ENCODE data around the gene ATP2A3.

ATP2A3 gene

DNA sequence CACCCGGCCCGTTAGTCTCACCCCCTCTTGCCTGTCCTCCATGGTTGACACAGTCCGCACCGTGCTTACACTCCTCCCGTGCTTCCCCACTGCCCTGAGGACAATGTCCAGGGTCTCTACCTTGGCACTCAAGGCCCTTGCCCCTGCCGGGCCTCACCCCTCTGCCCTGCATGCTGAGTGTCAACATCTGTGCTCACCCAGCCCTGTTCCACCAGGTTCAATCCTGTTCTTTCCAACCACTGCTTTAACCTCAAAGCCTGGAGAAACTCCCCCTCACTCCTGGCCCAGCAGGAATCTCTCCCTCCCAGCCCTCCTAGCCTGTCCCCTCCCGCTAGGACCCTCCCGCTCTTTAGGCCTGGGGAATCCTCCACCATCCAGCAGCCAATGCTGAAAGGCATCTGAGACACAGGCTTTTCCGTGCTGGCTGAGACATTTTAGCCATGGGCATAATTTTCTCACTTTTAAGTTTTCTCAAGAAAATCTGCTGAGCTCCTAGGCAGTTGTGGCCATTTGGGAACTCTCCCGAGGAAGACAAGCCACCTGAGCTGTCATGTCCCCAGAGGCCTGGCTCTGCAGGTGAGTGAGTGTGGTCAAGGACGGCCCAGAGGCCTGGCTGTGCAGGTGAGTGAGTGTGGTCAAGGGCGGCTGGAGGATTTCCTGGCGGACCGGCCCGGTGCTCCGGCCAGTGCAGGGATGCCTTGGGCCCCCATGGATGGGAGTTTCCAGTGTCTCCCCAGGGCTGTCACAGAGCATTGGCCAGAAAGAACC is 37.2 kb downstream of the ATP2A3 start:
- H3K4me3 ChIP-seq (ENCODE audit: low read length): no peak overlapping the region
- DNase-seq (ENCODE audit: low read depth): no peak
- TF ChIP-seq, protein P1, sequence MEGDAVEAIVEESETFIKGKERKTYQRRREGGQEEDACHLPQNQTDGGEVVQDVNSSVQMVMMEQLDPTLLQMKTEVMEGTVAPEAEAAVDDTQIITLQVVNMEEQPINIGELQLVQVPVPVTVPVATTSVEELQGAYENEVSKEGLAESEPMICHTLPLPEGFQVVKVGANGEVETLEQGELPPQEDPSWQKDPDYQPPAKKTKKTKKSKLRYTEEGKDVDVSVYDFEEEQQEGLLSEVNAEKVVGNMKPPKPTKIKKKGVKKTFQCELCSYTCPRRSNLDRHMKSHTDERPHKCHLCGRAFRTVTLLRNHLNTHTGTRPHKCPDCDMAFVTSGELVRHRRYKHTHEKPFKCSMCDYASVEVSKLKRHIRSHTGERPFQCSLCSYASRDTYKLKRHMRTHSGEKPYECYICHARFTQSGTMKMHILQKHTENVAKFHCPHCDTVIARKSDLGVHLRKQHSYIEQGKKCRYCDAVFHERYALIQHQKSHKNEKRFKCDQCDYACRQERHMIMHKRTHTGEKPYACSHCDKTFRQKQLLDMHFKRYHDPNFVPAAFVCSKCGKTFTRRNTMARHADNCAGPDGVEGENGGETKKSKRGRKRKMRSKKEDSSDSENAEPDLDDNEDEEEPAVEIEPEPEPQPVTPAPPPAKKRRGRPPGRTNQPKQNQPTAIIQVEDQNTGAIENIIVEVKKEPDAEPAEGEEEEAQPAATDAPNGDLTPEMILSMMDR (conservative IDR thresholded peaks at IDR 0.05; ENCODE audit: low read depth, low read length): no peak

DNA sequence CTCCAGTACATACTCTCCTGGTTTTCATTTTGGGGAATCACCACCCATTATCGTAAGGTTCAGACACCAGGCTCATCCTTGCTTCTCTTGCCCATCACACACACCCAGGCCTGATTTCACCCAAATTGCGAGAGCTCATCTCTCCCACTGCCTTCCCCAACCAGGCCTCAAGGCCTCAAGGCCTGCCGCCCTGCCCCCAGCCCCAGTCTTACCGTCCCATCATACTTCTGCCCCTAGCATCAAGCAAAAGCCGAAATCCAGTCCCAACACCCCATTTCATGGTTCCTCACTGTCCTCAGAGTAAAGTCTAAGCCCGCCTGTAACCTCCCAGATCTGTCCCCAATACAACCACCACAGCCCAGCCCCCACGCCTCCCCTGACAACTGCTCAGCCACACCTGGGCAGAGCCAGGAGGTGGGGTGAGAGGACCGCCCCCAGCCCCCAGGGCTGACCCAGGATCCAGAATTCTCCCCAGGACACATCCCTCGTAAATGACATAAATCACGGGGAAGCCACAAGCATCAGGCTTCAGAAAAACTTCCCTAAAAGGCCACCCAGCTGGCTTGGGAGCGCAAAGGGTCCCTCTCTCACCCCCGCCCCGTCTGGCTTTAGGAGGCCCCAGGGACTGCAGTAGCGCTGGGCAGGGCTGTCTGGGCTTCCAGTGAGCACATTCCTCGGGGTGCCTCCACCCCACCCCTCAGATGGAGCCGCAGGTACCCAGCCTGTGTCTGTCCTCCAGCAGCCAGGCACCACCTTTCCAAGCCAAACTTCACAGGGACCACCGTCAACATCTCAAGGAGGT is 38.4 kb downstream of the ATP2A3 start:
- TF ChIP-seq, protein P1 (conservative IDR thresholded peaks at IDR 0.05; ENCODE audit: low read depth, low read length): no peak
- no peak overlapping the region for H3K4me3 ChIP-seq (ENCODE audit: low read length)
- no peak for DNase-seq (ENCODE audit: low read depth)

DNA sequence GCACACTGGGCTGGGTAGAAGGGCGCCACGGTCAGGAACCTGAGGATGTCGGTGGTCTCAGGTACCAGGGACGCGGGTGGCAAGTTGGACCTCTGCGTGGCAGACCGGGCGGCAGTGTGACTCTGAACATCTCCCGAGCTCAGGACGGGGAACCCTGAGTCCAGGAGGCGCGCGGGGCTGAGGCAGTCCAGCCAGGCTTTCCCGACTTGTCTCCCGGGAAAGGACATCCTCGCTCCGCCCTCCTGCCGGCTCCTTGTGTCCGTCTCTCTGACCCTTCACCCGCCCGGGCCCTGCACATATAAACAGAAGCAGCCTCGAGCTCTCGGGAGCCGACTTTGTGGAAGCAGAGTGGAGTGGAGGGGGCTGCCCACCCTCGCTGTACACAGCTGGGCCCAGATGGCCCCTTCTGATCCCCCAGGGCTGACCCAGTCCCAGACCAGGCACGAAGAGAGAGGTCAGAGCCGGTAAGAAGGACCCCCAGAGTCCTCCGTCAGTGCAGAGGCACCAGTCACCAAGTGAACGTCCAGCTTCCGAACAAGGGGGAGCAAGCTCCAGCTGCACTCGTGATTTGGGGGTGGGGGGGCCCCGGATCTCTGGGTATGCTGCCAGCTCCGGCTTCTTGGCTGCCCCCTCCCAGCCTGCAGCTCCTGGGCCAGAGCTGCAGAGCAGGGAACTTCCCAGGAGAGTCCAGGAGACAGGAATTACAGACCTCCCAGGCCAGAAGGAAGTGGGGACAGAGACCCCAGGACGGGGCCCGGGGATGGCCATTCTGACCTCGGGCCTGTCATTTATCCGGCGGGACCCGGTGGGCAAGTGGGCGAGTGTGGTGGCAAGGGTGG is 39.5 kb downstream of the ATP2A3 start:
- TF ChIP-seq, protein P1 (conservative IDR thresholded peaks at IDR 0.05; ENCODE audit: low read depth, low read length): no peak
- DNase-seq (ENCODE audit: low read depth): no peak
- H3K4me3 ChIP-seq (ENCODE audit: low read length): no peak overlapping the region

DNA sequence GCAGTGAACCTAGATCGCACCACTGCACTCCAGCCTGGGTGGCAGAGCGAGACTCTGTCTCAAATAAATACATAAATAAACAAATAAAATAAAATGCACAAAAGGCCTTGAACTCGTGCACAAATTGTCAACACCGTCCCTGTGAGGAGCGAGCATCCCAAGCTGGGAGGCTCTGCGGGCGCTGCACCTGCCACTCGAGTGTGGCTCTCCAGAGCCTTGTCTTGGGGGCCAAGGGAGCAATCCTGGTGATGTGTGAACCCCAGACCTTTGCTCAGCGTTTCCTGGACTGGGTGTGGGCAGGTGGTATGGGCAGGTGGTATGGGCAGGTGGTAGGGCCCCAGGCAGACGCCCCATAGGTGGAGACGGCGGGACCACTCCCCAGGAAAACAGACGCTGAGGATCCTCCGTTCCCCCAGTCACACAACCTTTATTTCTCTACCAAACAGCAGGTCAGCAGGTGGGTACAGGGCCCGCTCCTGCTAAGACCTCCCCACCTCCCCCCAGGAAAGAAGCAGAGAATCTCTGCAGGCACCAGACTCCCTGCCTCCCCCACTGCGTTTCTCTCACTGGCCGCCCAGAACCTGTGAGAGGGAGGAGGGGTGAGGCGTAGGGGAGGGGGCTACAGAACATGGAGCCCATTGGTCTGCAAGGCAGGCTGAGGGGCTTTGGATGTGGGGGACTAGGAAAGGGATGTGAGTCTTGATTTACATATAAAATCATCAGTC is 40.6 kb downstream of the ATP2A3 start:
- H3K4me3 ChIP-seq (ENCODE audit: low read length): no peak overlapping the region

DNA sequence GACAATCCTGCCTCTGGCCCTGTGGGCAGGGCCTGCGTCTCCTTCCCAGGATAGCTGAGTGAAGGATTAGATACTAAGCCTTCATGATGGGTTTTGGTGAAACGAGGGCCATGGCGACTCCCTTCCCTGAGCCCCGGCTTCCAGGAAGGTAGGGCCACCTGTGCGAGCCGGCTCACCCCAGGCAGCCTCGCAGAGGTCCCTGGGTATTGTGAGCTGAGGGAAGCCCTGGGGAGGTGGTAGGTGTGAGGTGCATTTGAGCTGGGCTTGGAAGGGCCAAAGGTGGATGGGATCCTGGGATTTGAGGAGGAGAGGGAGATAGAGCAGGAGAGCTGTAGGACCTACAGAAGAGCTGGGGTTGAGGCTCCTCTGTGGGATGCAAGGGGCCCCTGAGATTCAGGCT is 41.5 kb downstream of the ATP2A3 start:
- no peak for DNase-seq (ENCODE audit: low read depth)
- H3K4me3 ChIP-seq (ENCODE audit: low read length): no peak overlapping the region
- TF ChIP-seq, protein P1 (conservative IDR thresholded peaks at IDR 0.05; ENCODE audit: low read depth, low read length): no peak

More for the DNA sequence above, 40.6 kb downstream of the ATP2A3 start:
- no peak for DNase-seq (ENCODE audit: low read depth)
- TF ChIP-seq, protein P1 (conservative IDR thresholded peaks at IDR 0.05; ENCODE audit: low read depth, low read length): no peak

DNA sequence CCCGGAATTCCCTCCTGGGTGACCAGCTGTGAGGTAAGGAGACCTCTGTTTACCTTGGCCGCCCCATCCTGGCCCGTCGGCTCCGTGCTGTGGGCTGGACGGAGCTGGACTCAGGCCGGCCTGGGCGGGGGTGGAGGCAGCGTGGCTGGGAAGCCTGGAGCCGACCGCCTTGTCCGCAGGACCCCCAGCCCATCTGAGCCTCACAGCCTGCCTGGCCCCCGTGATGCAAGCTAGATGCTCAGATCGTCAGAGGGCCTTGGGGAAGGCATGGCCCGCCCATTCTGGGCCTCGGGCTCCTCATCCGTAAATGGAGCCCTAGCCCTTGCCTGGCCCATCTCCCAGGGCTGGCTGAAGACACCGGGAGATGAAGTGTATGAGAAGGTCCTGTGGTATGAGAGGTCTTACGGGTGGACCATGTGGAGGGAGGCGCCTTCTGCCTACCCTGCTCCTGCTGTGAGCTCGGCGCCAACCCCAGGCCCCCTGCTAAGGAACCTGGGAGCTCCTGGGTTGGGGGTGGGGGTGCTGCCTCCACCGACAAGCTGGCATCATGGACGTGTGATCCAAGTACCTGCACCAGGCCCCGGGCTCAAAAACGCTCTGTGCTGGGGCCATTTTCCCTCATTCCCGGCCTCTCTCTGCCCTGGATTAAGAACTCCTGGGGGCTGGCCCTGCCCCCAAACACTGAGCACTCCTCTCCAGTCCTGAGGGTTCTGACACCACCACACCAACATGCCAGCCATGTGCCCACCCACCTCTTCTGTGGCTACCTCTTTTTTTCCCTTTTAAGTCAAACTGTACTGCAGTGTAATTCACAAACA is 42.5 kb downstream of the ATP2A3 start:
- H3K4me3 ChIP-seq (ENCODE audit: low read length): no peak overlapping the region
- TF ChIP-seq, protein P1 (conservative IDR thresholded peaks at IDR 0.05; ENCODE audit: low read depth, low read length): no peak
- no peak for DNase-seq (ENCODE audit: low read depth)

Data from retinal pigment epithelial cell (primary cell).